PC-9 (cell line): ENCODE measurements around the gene LIF. TPM values are rescaled to one million over a fixed set of nuclear protein-coding genes. Genes with fewer than 3 reads are reported as not detected.

Source experiments
- BruUV-seq: library from RNA; stranded (reverse); fragments of 400-500 nt; replicated peaks from 2 replicates; lab custom pipeline; 2021; lab: Mats Ljungman, UMichigan
- CTCF ChIA-PET: fragments of 300-600 bp; sonication (Branson Sonifier 250); formaldehyde crosslinking; loops from one replicate; lab custom pipeline; 2022; ENCODE audit warnings: antibody characterized with exemption; lab: Charles Lee
- POLR2A ChIA-PET: fragments of 300-600 bp; sonication (Branson Sonifier 250); formaldehyde crosslinking; loops from one replicate; lab custom pipeline; 2022; ENCODE audit warnings: antibody characterized with exemption; ENCODE audit not compliant: unreplicated experiment; lab: Charles Lee
- DNase-seq, 2 experiments: peaks; one replicate each; pipeline versions ENCODE4 v3.0.0 to v3.0.0-alpha.2; 2015 to 2022; ENCODE audit warnings: mixed read lengths in 1 of 2
- H2AFZ ChIP-seq: fragments of 200-600 bp; sonication (generic); 2 replicates; pipeline ENCODE4 v1.8.1; 2017; ENCODE audit warnings: antibody characterized with exemption
- H3F3A ChIP-seq: fragments of 200-600 bp; sonication (generic); 2 replicates; pipeline ENCODE4 v1.8.1; 2017; ENCODE audit warnings: antibody characterized with exemption, mild to moderate bottlenecking, low read depth; ENCODE audit not compliant: insufficient read depth
- H3K27ac ChIP-seq: fragments of 200-600 bp; sonication (generic); 2 replicates; pipeline ENCODE4 v1.6.1; 2016; ENCODE audit warnings: mixed run types
- H3K27me3 ChIP-seq: fragments of 200-600 bp; sonication (generic); 2 replicates; pipeline ENCODE4 v1.6.1; 2016; ENCODE audit warnings: low read depth, mixed run types; ENCODE audit not compliant: insufficient read depth
- H3K36me3 ChIP-seq: fragments of 200-600 bp; sonication (generic); 2 replicates; pipeline ENCODE4 v1.6.1; 2016; ENCODE audit warnings: low read depth, mixed run types
- H3K4me1 ChIP-seq: fragments of 200-600 bp; sonication (generic); replicated peaks from 2 replicates; pipeline ENCODE4 v1.6.1; 2016; ENCODE audit warnings: mixed run types; ENCODE audit not compliant: insufficient read depth
- H3K4me2 ChIP-seq: fragments of 200-600 bp; sonication (generic); 2 replicates; pipeline ENCODE4 v1.6.1; 2017; ENCODE audit warnings: mixed run types
- H3K4me3 ChIP-seq: fragments of 200-600 bp; sonication (generic); 2 replicates; pipeline ENCODE4 v1.6.1; 2016; ENCODE audit warnings: mixed run types
- H3K79me2 ChIP-seq: fragments of 200-600 bp; sonication (generic); 2 replicates; pipeline ENCODE4 v1.6.1; 2017; ENCODE audit warnings: low read depth, mixed run types
- H3K9me2 ChIP-seq: fragments of 200-600 bp; sonication (generic); 2 replicates; pipeline ENCODE4 v1.8.1; 2017; ENCODE audit warnings: mild to moderate bottlenecking; ENCODE audit not compliant: insufficient read depth
- H3K9me3 ChIP-seq: fragments of 200-600 bp; sonication (generic); 2 replicates; pipeline ENCODE4 v1.8.1; 2016; ENCODE audit warnings: low read depth; ENCODE audit not compliant: insufficient read depth
- H4K20me1 ChIP-seq: fragments of 200-600 bp; sonication (generic); 2 replicates; pipeline ENCODE4 v1.8.1; 2017; ENCODE audit not compliant: insufficient read depth
- EZH2 ChIP-seq: fragments of 200-600 bp; sonication (generic); IDR thresholded peaks from 2 replicates; pipeline ENCODE4 v1.8.0; 2017; ENCODE audit warnings: antibody characterized with exemption, low read depth
- intact Hi-C: fragments of 100-400 bp; cut with micrococcal nuclease; formaldehyde crosslinking; loops from one replicate; pipeline ENCODE4 v1.10.0; 2022; ENCODE audit not compliant: unreplicated experiment
- total RNA-seq: library from RNA; stranded (reverse); gene quantifications from 2 replicates; pipeline ENCODE4 v1.2.3, GENCODE V29; 2021
- TF ChIP-seq, protein P1 (sequence below): fragments of 200-600 bp; sonication (generic); conservative IDR thresholded peaks from 2 replicates; pipeline ENCODE4 v1.6.1; 2017; ENCODE audit warnings: mixed run types, antibody characterized with exemption, mild to moderate bottlenecking, moderate library complexity

Gene LIF
- total RNA-seq, 1 experiment from 2014 or later: 17.4 TPM

DNA sequence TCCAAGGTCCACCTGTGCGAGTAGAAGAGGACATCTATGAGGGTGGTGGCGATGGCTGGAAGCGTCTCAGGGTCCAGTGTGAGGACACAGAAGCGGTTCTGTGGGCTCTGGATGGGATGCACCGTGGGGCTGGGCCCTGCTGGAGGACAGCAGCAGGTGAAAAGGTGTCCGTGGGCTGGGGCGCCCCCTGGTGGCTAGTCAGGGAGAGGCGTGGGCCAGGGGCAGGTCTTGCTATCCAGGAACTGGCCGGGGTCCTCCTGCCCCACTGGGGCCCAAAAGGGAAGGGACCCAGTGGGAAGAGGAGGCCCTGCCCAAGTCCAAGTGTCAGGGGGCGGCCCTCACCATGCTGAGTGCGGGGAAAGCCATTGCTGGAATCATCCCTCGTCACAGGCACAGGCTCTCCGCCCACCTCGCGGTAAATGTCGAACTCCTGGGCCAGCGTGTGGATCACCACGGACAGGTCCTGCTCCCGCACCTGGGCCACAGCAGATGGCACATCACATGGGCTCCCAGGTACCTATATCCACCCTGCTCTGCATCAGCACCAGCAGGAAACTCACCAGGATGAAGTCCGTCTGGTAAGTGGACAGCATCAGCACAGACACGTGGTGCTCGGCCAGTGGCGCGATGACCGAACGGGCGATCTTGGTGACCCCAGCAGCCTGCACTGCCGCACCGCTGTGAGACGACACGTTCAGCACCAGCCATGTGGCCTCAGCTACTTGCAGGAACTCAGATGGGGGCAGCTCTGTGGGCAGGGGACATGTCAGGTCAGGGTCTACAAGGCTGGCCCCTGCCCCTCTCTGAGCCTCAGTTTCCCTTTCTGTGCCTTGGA is 40.5 kb upstream of the LIF start:
- POLR2A ChIA-PET: interaction anchor here (0.6 to 1.0 kb wide), 4 partner anchors 40 to 806 kb away, joined by 3 to 19 read pairs (median 4); partner anchors contain the start of genes CCDC157, SF3A1 and TBC1D10A
- H2AFZ ChIP-seq: no peak overlapping the region
- DNase-seq: peak; percentile 53 to 80
- H3K27me3 ChIP-seq: no peaks in the 10 kb centered on the region
- no peaks in the 10 kb centered on the region for H3K36me3 ChIP-seq
- H3K4me2 ChIP-seq: no peak overlapping the region
- H3K4me1 ChIP-seq: peaks cover 31% of the 10 kb centered on the region
- no peak overlapping the region for H3K27ac ChIP-seq
- CTCF ChIA-PET: interaction anchor here (0.6 to 2.6 kb wide), 16 partner anchors 10 to 354 kb away, joined by 3 to 31 read pairs (median 4); partner anchors contain the start of genes RNF215 and TBC1D10A
- intact Hi-C loops: loop anchor here (1.0 kb wide), 1 partner anchor 31 kb away; no protein-coding TSS in a partner anchor
- no peaks in the 10 kb centered on the region for H3K9me2 ChIP-seq
- TF ChIP-seq, protein P1, sequence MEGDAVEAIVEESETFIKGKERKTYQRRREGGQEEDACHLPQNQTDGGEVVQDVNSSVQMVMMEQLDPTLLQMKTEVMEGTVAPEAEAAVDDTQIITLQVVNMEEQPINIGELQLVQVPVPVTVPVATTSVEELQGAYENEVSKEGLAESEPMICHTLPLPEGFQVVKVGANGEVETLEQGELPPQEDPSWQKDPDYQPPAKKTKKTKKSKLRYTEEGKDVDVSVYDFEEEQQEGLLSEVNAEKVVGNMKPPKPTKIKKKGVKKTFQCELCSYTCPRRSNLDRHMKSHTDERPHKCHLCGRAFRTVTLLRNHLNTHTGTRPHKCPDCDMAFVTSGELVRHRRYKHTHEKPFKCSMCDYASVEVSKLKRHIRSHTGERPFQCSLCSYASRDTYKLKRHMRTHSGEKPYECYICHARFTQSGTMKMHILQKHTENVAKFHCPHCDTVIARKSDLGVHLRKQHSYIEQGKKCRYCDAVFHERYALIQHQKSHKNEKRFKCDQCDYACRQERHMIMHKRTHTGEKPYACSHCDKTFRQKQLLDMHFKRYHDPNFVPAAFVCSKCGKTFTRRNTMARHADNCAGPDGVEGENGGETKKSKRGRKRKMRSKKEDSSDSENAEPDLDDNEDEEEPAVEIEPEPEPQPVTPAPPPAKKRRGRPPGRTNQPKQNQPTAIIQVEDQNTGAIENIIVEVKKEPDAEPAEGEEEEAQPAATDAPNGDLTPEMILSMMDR: peak; percentile 97
- no peak for TF ChIP-seq EZH2
- no TSS peak for BruUV-seq
- peaks cover 39% of the 10 kb centered on the region for H3F3A ChIP-seq
- no peaks in the 10 kb centered on the region for H4K20me1 ChIP-seq
- no peak overlapping the region for H3K4me3 ChIP-seq
- no peaks in the 10 kb centered on the region for H3K79me2 ChIP-seq
- H3K9me3 ChIP-seq: no peaks in the 10 kb centered on the region

- intact Hi-C loops: no loop called here
- H3K4me1 ChIP-seq: peaks cover 24% of the 10 kb centered on the region
- TF ChIP-seq, protein P1: no peak
- no peak for TF ChIP-seq EZH2
Measured at GRCh38 chr22:30286331-30286730, 39.8 kb upstream of the LIF start.

DNA sequence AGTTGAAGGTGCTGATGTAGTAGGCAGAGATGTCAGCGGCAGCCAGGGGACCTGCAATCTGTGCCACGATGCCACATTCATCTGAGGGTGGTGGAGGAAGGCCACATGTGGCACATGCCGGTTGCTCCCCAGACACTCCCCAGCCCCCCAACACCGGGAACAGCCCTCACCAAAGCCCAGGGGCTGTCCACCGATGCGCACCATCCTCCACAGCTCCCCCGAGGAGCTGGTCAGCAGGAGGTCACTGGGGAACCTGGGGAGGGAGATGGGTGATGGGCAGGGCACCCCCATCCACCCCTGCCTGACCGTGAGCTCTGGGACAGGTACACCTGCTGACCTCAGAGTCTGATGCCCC is 39.3 kb upstream of the LIF start:
- ChIA-PET CTCF (interaction anchor here (0.6 to 1.3 kb wide), 5 partner anchors 8 to 307 kb away, joined by 3 to 8 read pairs (median 3); no protein-coding TSS in a partner anchor), POLR2A (no interaction called here)
- Histone ChIP-seq H3K4me3 (no peak overlapping the region), H2AFZ (no peak overlapping the region), H4K20me1 (no peaks in the 10 kb centered on the region), H3F3A (peaks cover 28% of the 10 kb centered on the region), H3K4me2 (no peak overlapping the region), H3K36me3 (no peaks in the 10 kb centered on the region), H3K27me3 (no peaks in the 10 kb centered on the region), H3K79me2 (no peaks in the 10 kb centered on the region), H3K9me3 (no peaks in the 10 kb centered on the region), H3K9me2 (no peaks in the 10 kb centered on the region), H3K27ac (no peak overlapping the region), H3K4me1 (peaks cover 19% of the 10 kb centered on the region)
- BruUV-seq: no TSS peak
- DNase-seq: no peak
- intact Hi-C loops: no loop called here
- TF ChIP-seq, protein P1: no peak
- TF ChIP-seq EZH2: no peak

More at GRCh38 chr22:30286331-30286730, 39.8 kb upstream of the LIF start:
- Histone ChIP-seq H3K9me3 (no peaks in the 10 kb centered on the region), H3K4me3 (no peak overlapping the region), H3K79me2 (no peaks in the 10 kb centered on the region), H2AFZ (no peak overlapping the region), H3K36me3 (no peaks in the 10 kb centered on the region), H3K9me2 (no peaks in the 10 kb centered on the region), H3K4me2 (no peak overlapping the region), H3K27me3 (no peaks in the 10 kb centered on the region), H3K27ac (no peak overlapping the region), H3F3A (peaks cover 32% of the 10 kb centered on the region), H4K20me1 (no peaks in the 10 kb centered on the region)
- ChIA-PET POLR2A (no interaction called here), CTCF (interaction anchor here (0.6 to 1.3 kb wide), 4 partner anchors 23 to 306 kb away, joined by 3 to 8 read pairs (median 4); no protein-coding TSS in a partner anchor)
- no TSS peak for BruUV-seq
- DNase-seq: no peak
